ENCODE results near the gene BTBD9.

The BTBD9 gene

GRCh38 chr6:38656896-38657295 is 17.2 kb upstream of the BTBD9 start:
- no peak for DNase-seq
- Histone ChIP-seq H3K36me3 (ENCODE audit: insufficient read depth, low read length) (no peaks in the 10 kb centered on the region), H3K4me3 (ENCODE audit: low read depth in 1 of 2, low read length in 2 of 2) (no peak overlapping the region), H3K79me2 (ENCODE audit: insufficient read depth, low read length) (no peaks in the 10 kb centered on the region), H2AFZ (ENCODE audit: low read depth, low read length) (no peak overlapping the region), H3K9ac (ENCODE audit: low read depth, low read length) (no peak overlapping the region), H3K27ac (ENCODE audit: low read length) (no peak overlapping the region), H3K27me3 (ENCODE audit: insufficient read depth, low read length, poor library complexity) (no peaks in the 10 kb centered on the region), H4K20me1 (ENCODE audit: insufficient read depth, low read length) (no peaks in the 10 kb centered on the region), H3K9me3 (ENCODE audit: insufficient read depth, low read length, severe bottlenecking) (no peaks in the 10 kb centered on the region), H3K4me2 (ENCODE audit: insufficient read depth, low read length) (no peak overlapping the region), H3K4me1 (ENCODE audit: insufficient read depth, low read length) (no peaks in the 10 kb centered on the region)
- ATAC-seq (ENCODE audit: insufficient read depth, low read depth), result no peak
- TF ChIP-seq EZH2 (IDR thresholded peaks at IDR 0.05; ENCODE audit: borderline replicate concordance, low read depth, low read length, severe bottlenecking), result no peak
- TF ChIP-seq, protein P1, sequence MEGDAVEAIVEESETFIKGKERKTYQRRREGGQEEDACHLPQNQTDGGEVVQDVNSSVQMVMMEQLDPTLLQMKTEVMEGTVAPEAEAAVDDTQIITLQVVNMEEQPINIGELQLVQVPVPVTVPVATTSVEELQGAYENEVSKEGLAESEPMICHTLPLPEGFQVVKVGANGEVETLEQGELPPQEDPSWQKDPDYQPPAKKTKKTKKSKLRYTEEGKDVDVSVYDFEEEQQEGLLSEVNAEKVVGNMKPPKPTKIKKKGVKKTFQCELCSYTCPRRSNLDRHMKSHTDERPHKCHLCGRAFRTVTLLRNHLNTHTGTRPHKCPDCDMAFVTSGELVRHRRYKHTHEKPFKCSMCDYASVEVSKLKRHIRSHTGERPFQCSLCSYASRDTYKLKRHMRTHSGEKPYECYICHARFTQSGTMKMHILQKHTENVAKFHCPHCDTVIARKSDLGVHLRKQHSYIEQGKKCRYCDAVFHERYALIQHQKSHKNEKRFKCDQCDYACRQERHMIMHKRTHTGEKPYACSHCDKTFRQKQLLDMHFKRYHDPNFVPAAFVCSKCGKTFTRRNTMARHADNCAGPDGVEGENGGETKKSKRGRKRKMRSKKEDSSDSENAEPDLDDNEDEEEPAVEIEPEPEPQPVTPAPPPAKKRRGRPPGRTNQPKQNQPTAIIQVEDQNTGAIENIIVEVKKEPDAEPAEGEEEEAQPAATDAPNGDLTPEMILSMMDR (IDR thresholded peaks at IDR 0.05; ENCODE audit: borderline replicate concordance, extremely low read depth, low read length, poor library complexity, severe bottlenecking), result no peak

- Histone ChIP-seq H3K4me2 (ENCODE audit: insufficient read depth, low read length) (no peak overlapping the region), H3K4me1 (ENCODE audit: insufficient read depth, low read length) (no peaks in the 10 kb centered on the region), H4K20me1 (ENCODE audit: insufficient read depth, low read length) (no peaks in the 10 kb centered on the region), H3K9me3 (ENCODE audit: insufficient read depth, low read length, severe bottlenecking) (no peaks in the 10 kb centered on the region), H3K79me2 (ENCODE audit: insufficient read depth, low read length) (no peaks in the 10 kb centered on the region), H3K9ac (ENCODE audit: low read depth, low read length) (no peak overlapping the region), H2AFZ (ENCODE audit: low read depth, low read length) (no peak overlapping the region), H3K27me3 (ENCODE audit: insufficient read depth, low read length, poor library complexity) (no peaks in the 10 kb centered on the region), H3K36me3 (ENCODE audit: insufficient read depth, low read length) (no peaks in the 10 kb centered on the region), H3K4me3 (ENCODE audit: low read depth in 1 of 2, low read length in 2 of 2) (no peak overlapping the region), H3K27ac (ENCODE audit: low read length) (no peak overlapping the region)
- no peak for TF ChIP-seq EZH2 (IDR thresholded peaks at IDR 0.05; ENCODE audit: borderline replicate concordance, low read depth, low read length, severe bottlenecking)
- TF ChIP-seq, protein P1 (IDR thresholded peaks at IDR 0.05; ENCODE audit: borderline replicate concordance, extremely low read depth, low read length, poor library complexity, severe bottlenecking), result no peak
- DNase-seq, result no peak
- ATAC-seq (ENCODE audit: insufficient read depth, low read depth), result no peak
Measured at GRCh38 chr6:38654263-38654662, 14.5 kb upstream of the BTBD9 start.

GRCh38 chr6:38651121-38651784 is 11.5 kb upstream of the BTBD9 start:
- Histone ChIP-seq H3K4me1 (ENCODE audit: insufficient read depth, low read length) (no peaks in the 10 kb centered on the region), H3K27me3 (ENCODE audit: insufficient read depth, low read length, poor library complexity) (no peaks in the 10 kb centered on the region), H3K9ac (ENCODE audit: low read depth, low read length) (no peak overlapping the region), H2AFZ (ENCODE audit: low read depth, low read length) (no peak overlapping the region), H3K27ac (ENCODE audit: low read length) (no peak overlapping the region), H4K20me1 (ENCODE audit: insufficient read depth, low read length) (no peaks in the 10 kb centered on the region), H3K4me3 (ENCODE audit: low read depth in 1 of 2, low read length in 2 of 2) (no peak overlapping the region), H3K4me2 (ENCODE audit: insufficient read depth, low read length) (no peak overlapping the region), H3K79me2 (ENCODE audit: insufficient read depth, low read length) (no peaks in the 10 kb centered on the region), H3K36me3 (ENCODE audit: insufficient read depth, low read length) (no peaks in the 10 kb centered on the region), H3K9me3 (ENCODE audit: insufficient read depth, low read length, severe bottlenecking) (no peaks in the 10 kb centered on the region)
- TF ChIP-seq EZH2 (IDR thresholded peaks at IDR 0.05; ENCODE audit: borderline replicate concordance, low read depth, low read length, severe bottlenecking), result no peak
- TF ChIP-seq, protein P1 (IDR thresholded peaks at IDR 0.05; ENCODE audit: borderline replicate concordance, extremely low read depth, low read length, poor library complexity, severe bottlenecking), result no peak
- ATAC-seq (ENCODE audit: insufficient read depth, low read depth), result no peak
- DNase-seq, result no peak

All from DND-41 (cell line).